Peyer's patch (tissue), 4 donors: ENCODE results near the gene MYOT.

Experiments
- POLR2A ChIP-seq, 2 donors: fragments of 450-650 bp; IDR thresholded peaks; one replicate each; pipeline ENCODE4 v1.5.1; 2017; ENCODE audit warnings: antibody characterized with exemption in 2 of 2, mild to moderate bottlenecking in 2 of 2, moderate library complexity in 2 of 2
- TF ChIP-seq, protein P1 (sequence below), 6 experiments: fragments of 450-650 bp in 4 of 6; fragments of 200-600 bp in 2 of 6; sonication (generic) in 1 of 6; IDR thresholded peaks; one replicate each; pipeline ENCODE4 v1.5.1; 2017 to 2019; ENCODE audit warnings: antibody characterized with exemption in 6 of 6, mild to moderate bottlenecking in 3 of 6, moderate library complexity in 1 of 6

DNA sequence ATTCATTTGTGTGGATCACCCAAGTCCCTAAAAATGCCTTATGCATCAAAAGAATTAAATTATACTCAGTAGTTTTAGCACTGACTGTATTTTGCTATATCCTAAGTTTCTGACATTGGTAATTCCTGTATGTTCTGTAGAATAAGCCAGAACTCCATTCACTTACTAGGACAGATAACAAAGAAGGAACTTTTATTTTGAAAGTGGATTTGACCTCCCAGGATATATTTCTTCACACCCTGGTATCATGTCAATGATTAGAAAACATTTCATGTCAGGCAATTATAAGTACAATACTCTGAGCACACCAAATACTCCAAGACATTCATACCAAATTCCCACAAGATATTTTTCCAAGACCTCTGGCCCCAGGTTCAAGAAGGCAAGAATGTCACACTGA lies 28.7 kb upstream of the MYOT start:
- TF ChIP-seq, protein P1, sequence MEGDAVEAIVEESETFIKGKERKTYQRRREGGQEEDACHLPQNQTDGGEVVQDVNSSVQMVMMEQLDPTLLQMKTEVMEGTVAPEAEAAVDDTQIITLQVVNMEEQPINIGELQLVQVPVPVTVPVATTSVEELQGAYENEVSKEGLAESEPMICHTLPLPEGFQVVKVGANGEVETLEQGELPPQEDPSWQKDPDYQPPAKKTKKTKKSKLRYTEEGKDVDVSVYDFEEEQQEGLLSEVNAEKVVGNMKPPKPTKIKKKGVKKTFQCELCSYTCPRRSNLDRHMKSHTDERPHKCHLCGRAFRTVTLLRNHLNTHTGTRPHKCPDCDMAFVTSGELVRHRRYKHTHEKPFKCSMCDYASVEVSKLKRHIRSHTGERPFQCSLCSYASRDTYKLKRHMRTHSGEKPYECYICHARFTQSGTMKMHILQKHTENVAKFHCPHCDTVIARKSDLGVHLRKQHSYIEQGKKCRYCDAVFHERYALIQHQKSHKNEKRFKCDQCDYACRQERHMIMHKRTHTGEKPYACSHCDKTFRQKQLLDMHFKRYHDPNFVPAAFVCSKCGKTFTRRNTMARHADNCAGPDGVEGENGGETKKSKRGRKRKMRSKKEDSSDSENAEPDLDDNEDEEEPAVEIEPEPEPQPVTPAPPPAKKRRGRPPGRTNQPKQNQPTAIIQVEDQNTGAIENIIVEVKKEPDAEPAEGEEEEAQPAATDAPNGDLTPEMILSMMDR (IDR thresholded peaks at IDR 0.05), result no peak
- TF ChIP-seq POLR2A (IDR thresholded peaks at IDR 0.05), result no peak
